H9 (cell line): ENCODE results near the gene PARD3. TPM values are rescaled to one million over a fixed set of nuclear protein-coding genes. Genes with fewer than 3 reads are reported as not detected.
A peak's percentile ranks its signal among the peaks of the same experiment; 100 is the strongest.

Experiments
- DNase-seq: peaks from one replicate; pipeline ENCODE4 v3.0.0-alpha.2; 2017
- H2AFZ ChIP-seq: one replicate; pipeline ENCODE4 v1.6.1; 2013; ENCODE audit warnings: mild to moderate bottlenecking, low read length, control low read depth, moderate library complexity
- H2AK5ac ChIP-seq: 2 replicates; pipeline ENCODE4 v1.6.1; 2013; ENCODE audit warnings: low read length, control low read depth, mixed read lengths; ENCODE audit not compliant: insufficient read length
- H2BK120ac ChIP-seq: one replicate; pipeline ENCODE4 v1.6.1; 2013; ENCODE audit warnings: low read depth, mild to moderate bottlenecking, low read length, control low read depth, inconsistent platforms; ENCODE audit not compliant: poor library complexity, severe bottlenecking
- H2BK12ac ChIP-seq: 2 replicates; pipeline ENCODE4 v1.6.1; 2013; ENCODE audit warnings: low read length, control low read depth, mixed read lengths, low read depth; ENCODE audit not compliant: insufficient read length
- H2BK15ac ChIP-seq: 2 replicates; pipeline ENCODE4 v1.6.1; 2013; ENCODE audit warnings: low read depth, low read length, control low read depth
- H2BK20ac ChIP-seq: one replicate; pipeline ENCODE4 v1.6.1; 2013; ENCODE audit warnings: low read depth, mild to moderate bottlenecking, low read length, control low read depth, inconsistent platforms; ENCODE audit not compliant: poor library complexity, severe bottlenecking
- H2BK5ac ChIP-seq: 2 replicates; pipeline ENCODE4 v1.6.1; 2013; ENCODE audit warnings: low read length, control low read depth, mixed read lengths; ENCODE audit not compliant: insufficient read length
- H3K14ac ChIP-seq: 2 replicates; pipeline ENCODE4 v1.6.1; 2013; ENCODE audit warnings: low read length, control low read depth; ENCODE audit not compliant: insufficient read depth
- H3K18ac ChIP-seq: 2 replicates; pipeline ENCODE4 v1.6.1; 2013; ENCODE audit warnings: low read depth, mild to moderate bottlenecking, mixed read lengths, low read length, control low read depth; ENCODE audit not compliant: insufficient read length
- H3K23ac ChIP-seq: 2 replicates; pipeline ENCODE4 v1.6.1; 2013; ENCODE audit warnings: low read length, control low read depth, mixed read lengths, low read depth; ENCODE audit not compliant: insufficient read length
- H3K23me2 ChIP-seq: 2 replicates; pipeline ENCODE4 v1.6.1; 2013; ENCODE audit warnings: low read depth, mild to moderate bottlenecking, mixed read lengths, low read length, control low read depth; ENCODE audit not compliant: insufficient read length, poor library complexity, severe bottlenecking
- H3K27ac ChIP-seq: 2 replicates; pipeline ENCODE4 v1.5.1; 2013; ENCODE audit warnings: low read length, control low read depth, mixed read lengths, low read depth; ENCODE audit not compliant: insufficient read length
- H3K27me3 ChIP-seq: 2 replicates; pipeline ENCODE4 v1.6.1; 2013; ENCODE audit warnings: low read length, control low read depth, inconsistent platforms; ENCODE audit not compliant: insufficient read depth
- H3K4ac ChIP-seq: 2 replicates; pipeline ENCODE4 v1.6.1; 2013; ENCODE audit warnings: low read depth, mild to moderate bottlenecking, control low read depth, inconsistent platforms, low read length, moderate library complexity
- H3K4me1 ChIP-seq: 2 replicates; pipeline ENCODE4 v1.6.1; 2013; ENCODE audit warnings: low read length, control low read depth, inconsistent platforms; ENCODE audit not compliant: insufficient read depth
- H3K4me2 ChIP-seq: 2 replicates; pipeline ENCODE4 v1.6.1; 2013; ENCODE audit warnings: low read length, control low read depth, mixed read lengths; ENCODE audit not compliant: insufficient read length, insufficient read depth
- H3K56ac ChIP-seq: 2 replicates; pipeline ENCODE4 v1.6.1; 2013; ENCODE audit warnings: low read depth, mild to moderate bottlenecking, mixed read lengths, low read length, control low read depth; ENCODE audit not compliant: insufficient read length
- H3K79me1 ChIP-seq: 2 replicates; pipeline ENCODE4 v1.6.1; 2013; ENCODE audit warnings: low read depth, mild to moderate bottlenecking, moderate library complexity, low read length, control low read depth, inconsistent platforms; ENCODE audit not compliant: insufficient read depth, poor library complexity, severe bottlenecking
- H3K79me2 ChIP-seq: 2 replicates; pipeline ENCODE4 v1.6.1; 2013; ENCODE audit warnings: low read length, control low read depth, inconsistent platforms; ENCODE audit not compliant: insufficient read depth
- H3K9ac ChIP-seq: 2 replicates; pipeline ENCODE4 v1.6.1; 2013; ENCODE audit warnings: low read length, control low read depth, mixed read lengths; ENCODE audit not compliant: insufficient read length; ENCODE audit errors: extremely low read depth
- H3K9me3 ChIP-seq: one replicate; pipeline ENCODE4 v1.6.1; 2013; ENCODE audit warnings: low read depth, low read length, inconsistent platforms; ENCODE audit not compliant: control insufficient read depth
- H3T11ph ChIP-seq: one replicate; pipeline ENCODE4 v1.6.1; 2013; ENCODE audit warnings: mild to moderate bottlenecking, low read length, control low read depth, inconsistent platforms
- H4K20me1 ChIP-seq: one replicate; pipeline ENCODE4 v1.6.1; 2013; ENCODE audit not compliant: control insufficient read depth, insufficient read length, insufficient read depth
- H4K5ac ChIP-seq: 2 replicates; pipeline ENCODE4 v1.6.1; 2013; ENCODE audit warnings: low read depth, mild to moderate bottlenecking, mixed read lengths, low read length, control low read depth; ENCODE audit not compliant: insufficient read length
- H4K8ac ChIP-seq: replicated peaks from 2 replicates; pipeline ENCODE4 v1.6.1; 2013; ENCODE audit warnings: low read length, control low read depth, mixed read lengths, low read depth; ENCODE audit not compliant: insufficient read length
- H4K91ac ChIP-seq: 2 replicates; pipeline ENCODE4 v1.6.1; 2013; ENCODE audit warnings: low read depth, mild to moderate bottlenecking, moderate library complexity, mixed read lengths, low read length, control low read depth; ENCODE audit not compliant: insufficient read length
- H3K27ac Mint-ChIP-seq, 3 experiments: 2 replicates in 2 of 3; 3 replicates in 1 of 3; pipeline ENCODE4 v1.8.0; 2020 to 2021; ENCODE audit warnings: mixed read lengths in 3 of 3, mild to moderate bottlenecking in 1 of 3, moderate library complexity in 1 of 3
- H3K27me3 Mint-ChIP-seq: 2 replicates; pipeline ENCODE4 v1.8.0; 2021; ENCODE audit warnings: low read depth, mild to moderate bottlenecking, moderate library complexity, mixed read lengths
- H3K36me3 Mint-ChIP-seq, 3 experiments: 2 replicates in 2 of 3; 3 replicates in 1 of 3; pipeline ENCODE4 v1.8.0; 2020 to 2021; ENCODE audit warnings: low read depth in 3 of 3, mixed read lengths in 3 of 3; ENCODE audit not compliant: insufficient read depth in 1 of 3
- H3K4me1 Mint-ChIP-seq, 2 experiments: 2 replicates each; pipeline ENCODE4 v1.8.0; 2020; ENCODE audit warnings: mixed read lengths in 2 of 2
- H3K4me3 Mint-ChIP-seq, 2 experiments: 2 replicates in 1 of 2; 3 replicates in 1 of 2; pipeline ENCODE4 v1.8.0; 2020 to 2021; ENCODE audit warnings: mild to moderate bottlenecking in 2 of 2, mixed read lengths in 2 of 2, moderate library complexity in 1 of 2
- H3K9me3 Mint-ChIP-seq, 2 experiments: 2 replicates in 1 of 2; 3 replicates in 1 of 2; pipeline ENCODE4 v1.8.0; 2020; ENCODE audit warnings: mild to moderate bottlenecking in 2 of 2, mixed read lengths in 2 of 2, moderate library complexity in 1 of 2
- CTCF ChIP-seq: fragments of 200-600 bp; sonication (generic); conservative IDR thresholded peaks from 3 replicates; pipeline ENCODE4 v1.8.0; 2021; ENCODE audit warnings: antibody characterized with exemption, mild to moderate bottlenecking
- WGBS: extraction: QIAGEN DNeasy Blood & Tissue Kit; methylation state at CpG from one replicate; pipeline ENCODE4 v1.1.7; 2013; ENCODE audit warnings: missing lambda C conversion rate, low lambda C conversion rate, mixed read lengths; ENCODE audit not compliant: insufficient read length; ENCODE audit errors: extremely low coverage; 5-methylcytosine and 5-hydroxymethylcytosine counted together
- total RNA-seq: library from RNA; stranded (reverse); gene quantifications from 2 replicates; pipeline ENCODE4 v1.2.1, GENCODE V29; 2021

Gene PARD3
- total RNA-seq, 1 experiment from 2014 or later, result 44.7 TPM

GRCh38 chr10:34154383-34154900 is 660.7 kb downstream of the PARD3 start:
- no peak overlapping the region for H3K9ac ChIP-seq
- DNase-seq, result no peak
- H3K23me2 ChIP-seq, result no peaks in the 10 kb centered on the region
- H3K4me2 ChIP-seq, result no peak overlapping the region
- no peaks in the 10 kb centered on the region for H3K79me2 ChIP-seq
- H4K91ac ChIP-seq, result no peak overlapping the region
- WGBS, result no CpG with 5 or more reads among the region's 5 CpGs
- no peak overlapping the region for H2AK5ac ChIP-seq
- no peak overlapping the region for H4K8ac ChIP-seq
- H3K9me3 Mint-ChIP-seq, result no peaks in the 10 kb centered on the region
- no peak overlapping the region for H3K56ac ChIP-seq
- no peaks in the 10 kb centered on the region for H3K27me3 Mint-ChIP-seq
- peaks cover 3% of the 10 kb centered on the region; the same call in 1 of the 2 replicates for H3K4me1 ChIP-seq
- no peaks in the 10 kb centered on the region for H3K9me3 ChIP-seq
- H4K20me1 ChIP-seq, result no peaks in the 10 kb centered on the region
- no peak overlapping the region for H2BK5ac ChIP-seq
- H2BK20ac ChIP-seq, result no peak overlapping the region
- H2BK15ac ChIP-seq, result no peak overlapping the region
- H3K4me1 Mint-ChIP-seq, result peaks cover 7 to 12% of the 10 kb centered on the region in 2 experiments
- H4K5ac ChIP-seq, result no peak overlapping the region
- no peak overlapping the region for H3K4ac ChIP-seq
- no peak overlapping the region for H2BK12ac ChIP-seq
- no peak for TF ChIP-seq CTCF
- no peaks in the 10 kb centered on the region for H3K36me3 Mint-ChIP-seq
- H3K79me1 ChIP-seq, result no peaks in the 10 kb centered on the region
- H3K4me3 Mint-ChIP-seq, result no peak overlapping the region
- H3K18ac ChIP-seq, result no peak overlapping the region
- H3K27ac Mint-ChIP-seq, result peak overlapping the region in 1 of 3 experiments; percentile 14; a peak in 1 of 7 replicates
- H3K27me3 ChIP-seq, result no peaks in the 10 kb centered on the region
- no peak overlapping the region for H3T11ph ChIP-seq
- H3K23ac ChIP-seq, result no peak overlapping the region
- no peak overlapping the region for H3K14ac ChIP-seq
- no peak overlapping the region for H2BK120ac ChIP-seq
- no peak overlapping the region for H2AFZ ChIP-seq
- no peak overlapping the region for H3K27ac ChIP-seq
